Measurements from ENCODE around the gene CHID1.

GRCh38 chr11:910044-910588, 494 bp downstream of the CHID1 start:
- TF ChIP-seq EP300 (conservative IDR thresholded peaks at IDR 0.05; ENCODE audit: poor library complexity, severe bottlenecking) (no peak), POLR2AphosphoS5 (IDR thresholded peaks at IDR 0.05) (no peak), MXI1 (conservative IDR thresholded peaks at IDR 0.05; ENCODE audit: poor library complexity, severe bottlenecking) (no peak)

All from neural cell (in vitro differentiated cells).